Body of pancreas (tissue), 4 donors: Measurements from ENCODE around the gene OSBPL6.

Source experiments
- CTCF ChIP-seq, 7 experiments: fragments of 450-650 bp in 4 of 7; fragments of 200-600 bp in 3 of 7; sonication (generic) in 3 of 7; IDR thresholded peaks; one replicate each; pipeline ENCODE4 v1.5.1; 2016 to 2019; ENCODE audit warnings: antibody characterized with exemption in 7 of 7
- POLR2A ChIP-seq, 3 donors: fragments of 450-650 bp; IDR thresholded peaks; one replicate each; pipeline ENCODE4 v1.6.1; 2016; ENCODE audit warnings: antibody characterized with exemption in 3 of 3, mild to moderate bottlenecking in 2 of 3

- no peak for TF ChIP-seq POLR2A (IDR thresholded peaks at IDR 0.05)
- TF ChIP-seq CTCF (IDR thresholded peaks at IDR 0.05), result no peak
These were observed 137.4 kb downstream of the OSBPL6 start for GRCh38 chr2:178331474-178332432.
